GM21529 (cell line): Measurements from ENCODE around the gene PRAMEF5.
"Not testable (repeated sequence)": the region's sequence is repeated elsewhere in the genome, so short reads cannot be mapped to it uniquely, and the experiment has no call there.

Source experiments
- ATAC-seq: cut with Tn5 transposase; IDR thresholded peaks from one replicate; pipeline ENCODE4 v1.9.1; 2021; ENCODE audit not compliant: unreplicated experiment

The PRAMEF5 gene

GRCh38 chr1:13265124-13265523 is 11.1 kb downstream of the PRAMEF5 start:
- not testable (repeated sequence) for ATAC-seq

GRCh38 chr1:13277016-13277415 is 23.0 kb downstream of the PRAMEF5 start:
- not testable (repeated sequence) for ATAC-seq

- not testable (repeated sequence) for ATAC-seq
These were observed 25.6 kb downstream of the PRAMEF5 start for GRCh38 chr1:13279617-13280016.

- not testable (repeated sequence) for ATAC-seq
These were observed 31.0 kb downstream of the PRAMEF5 start, which contains the start of gene PRAMEF8 for GRCh38 chr1:13285037-13285436. TSS of gene PRAMEF8 (minus strand) at chr1:13285137. CDS start at chr1:13284091, 1,046 bp downstream.

GRCh38 chr1:13289030-13289429 is 35.0 kb downstream of the PRAMEF5 start:
- ATAC-seq: not testable (repeated sequence)

- not testable (repeated sequence) for ATAC-seq
These were observed 43.4 kb downstream of the PRAMEF5 start for GRCh38 chr1:13297216-13297931.

GRCh38 chr1:13298699-13299098 is 44.7 kb downstream of the PRAMEF5 start:
- not testable (repeated sequence) for ATAC-seq

- not testable (repeated sequence) for ATAC-seq
These were observed 48.2 kb downstream of the PRAMEF5 start for GRCh38 chr1:13302197-13302596.

GRCh38 chr1:13303239-13303638 is 49.2 kb downstream of the PRAMEF5 start, which contains the start of gene PRAMEF33:
TSS of gene PRAMEF33 (plus strand) at chr1:13303539. CDS start at chr1:13305955, 2,416 bp downstream.
- ATAC-seq: not testable (repeated sequence)
